ENCODE results near the gene ASPSCR1. TPM values are rescaled to one million over a fixed set of nuclear protein-coding genes. Genes with fewer than 3 reads are reported as not detected.

ASPSCR1 gene
- total and polyA plus RNA-seq, 2 of the 8 experiments (the other 6 are each of a cell fraction or from before 2014, with no cell fraction given), result 33.3 to 43.7 TPM

DNA sequence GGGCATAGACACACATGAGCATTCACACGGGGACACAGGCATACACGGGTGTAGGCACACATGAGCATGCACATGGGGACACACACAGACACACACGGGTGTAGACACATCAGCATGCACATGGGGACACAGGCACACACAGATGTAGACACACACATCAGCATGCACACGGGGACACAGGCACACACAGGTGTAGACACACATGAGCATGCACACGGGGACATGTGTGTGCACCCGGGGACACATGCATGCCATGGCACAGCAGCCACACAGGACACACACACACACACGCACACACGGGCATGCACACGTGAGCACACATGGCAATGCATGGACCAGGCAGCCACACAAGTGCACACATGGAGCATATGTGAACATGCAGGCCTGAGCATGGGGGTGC lies 65.2 kb downstream of the ASPSCR1 start:
- no peak overlapping the region for H2BK120ac ChIP-seq (replicated peaks; ENCODE audit: low read depth, low read length)

More for the DNA sequence above, 65.2 kb downstream of the ASPSCR1 start:
- POLR2A ChIA-PET (ENCODE audit: partially characterized antibody), result interaction anchor here (0.9 to 1.5 kb wide), 12 partner anchors 9 to 173 kb away, joined by 3 to 10 read pairs (median 3); partner anchors contain the start of genes CENPX, GPS1, LRRC45 and RAC3
- Histone ChIP-seq H3K56ac (replicated peaks; ENCODE audit: insufficient read length, low read depth, low read length) (no peak overlapping the region), H3K4me1 (replicated peaks in 1 of 4; ENCODE audit: control insufficient read depth in 3 of 4, insufficient read depth in 4 of 4, low read length in 3 of 4) (peaks cover 1 to 15% (median 7%) of the 10 kb centered on the region in 4 experiments; a peak in 5 of 7 replicates), H4K5ac (ENCODE audit: insufficient read length, low read depth, low read length) (no peak overlapping the region), H3K27me3 (replicated peaks in 1 of 4; ENCODE audit: control insufficient read depth in 3 of 4, extremely low read depth in 1 of 4, insufficient read depth in 3 of 4, low read length in 3 of 4) (peaks cover 0 to 4% (median 0%) of the 10 kb centered on the region in 4 experiments; a peak in 1 of 7 replicates), H3K27ac (ENCODE audit: low read depth, low read length) (no peak overlapping the region), H3K14ac (ENCODE audit: insufficient read length) (no peak overlapping the region), H2BK20ac (ENCODE audit: low read length) (peak overlapping the region; percentile 84), H4K91ac (replicated peaks; ENCODE audit: insufficient read length, low read length) (peak overlapping the region; percentile 96), H4K8ac (ENCODE audit: extremely low read depth, insufficient read depth, low read length) (0 out of 2 replicates have a peak overlapping the region, but pooled peaks have one; percentile 35), H2BK5ac (ENCODE audit: low read depth, low read length) (peak overlapping the region; percentile 55), H3K9ac (replicated peaks in 1 of 4; ENCODE audit: extremely low read depth in 1 of 4, low read depth in 3 of 4, low read length in 3 of 4) (0 out of 7 replicates have a peak overlapping the region, but pooled peaks of 1 of the 4 experiments have one; percentile 17), H3K9me3 (ENCODE audit: insufficient read depth in 2 of 2, low read depth in 1 of 2, low read length in 1 of 2) (no peaks in the 10 kb centered on the region), H3K4ac (replicated peaks; ENCODE audit: insufficient read length, low read depth, low read length) (peak overlapping the region; percentile 97), H2AK5ac (ENCODE audit: low read depth, low read length) (peak overlapping the region; percentile 93), H3K23ac (ENCODE audit: insufficient read length) (no peak overlapping the region), H4K20me1 (replicated peaks in 1 of 2; ENCODE audit: control insufficient read depth in 1 of 2, insufficient read depth in 2 of 2, low read length in 2 of 2) (peaks cover 0 to 6% of the 10 kb centered on the region in 2 experiments), H2AFZ (ENCODE audit: low read length) (no peak overlapping the region), H3K4me3 (ENCODE audit: extremely low read depth in 1 of 4, insufficient read depth in 2 of 4, low read depth in 3 of 4, low read length in 4 of 4) (no peak overlapping the region), H3K79me2 (ENCODE audit: control insufficient read depth in 1 of 2, insufficient read depth in 2 of 2, low read length in 2 of 2) (no peaks in the 10 kb centered on the region), H3K4me2 (ENCODE audit: insufficient read depth in 1 of 2, low read depth in 2 of 2, low read length in 2 of 2) (no peak overlapping the region), H3K79me1 (ENCODE audit: low read depth, low read length) (no peaks in the 10 kb centered on the region), H2BK15ac (ENCODE audit: low read length) (peak overlapping the region; percentile 3), H2BK12ac (ENCODE audit: low read depth, low read length) (peak overlapping the region; percentile 97; the same call in 1 of the 2 replicates), H3K36me3 (ENCODE audit: control insufficient read depth in 2 of 4, insufficient read depth in 4 of 4, low read length in 3 of 4) (peaks cover 0 to 4% (median 0%) of the 10 kb centered on the region in 4 experiments; a peak in 2 of 8 replicates), H3K18ac (ENCODE audit: extremely low read depth, low read length) (no peak overlapping the region), H3K23me2 (ENCODE audit: low read depth, low read length) (0 out of 2 replicates have a peak, but pooled peaks cover 3% of the 10 kb centered on the region)
- DNase-seq (ENCODE audit: low read depth in 1 of 2, low spot score in 2 of 2) (no peak), FAIRE-seq (no peak)
- WGBS, 2 experiments (ENCODE audit: extremely low coverage in 1 of 2, insufficient coverage in 1 of 2, insufficient read length in 1 of 2, insufficient replicate concordance in 2 of 2, low coverage in 1 of 2, low lambda C conversion rate in 2 of 2, missing lambda C conversion rate in 1 of 2), result 93% methylated on average over 9 of the region's 9 CpGs; no CpG with 5 or more reads in 1 of the 2 experiments
- CTCF ChIA-PET (ENCODE audit: partially characterized antibody), result interaction anchor here (1.0 to 2.7 kb wide), 3 partner anchors 13 to 23 kb away, joined by 3 to 28 read pairs (median 7); no protein-coding TSS in a partner anchor
